ENCODE results near the gene TTBK1.

Gene TTBK1

GRCh38 chr6:43277306-43277642 lies 34.0 kb downstream of the TTBK1 start:
- TF ChIP-seq NFIC (IDR thresholded peaks at IDR 0.05) (no peak), TEAD4 (IDR thresholded peaks at IDR 0.05) (no peak), EP300 (IDR thresholded peaks at IDR 0.05; ENCODE audit: borderline replicate concordance) (no peak), USF1 (IDR thresholded peaks at IDR 0.05) (no peak), ZBTB7A (IDR thresholded peaks at IDR 0.05; ENCODE audit: low read depth) (no peak), TCF12 (IDR thresholded peaks at IDR 0.05; ENCODE audit: low read depth) (no peak), YY1 (IDR thresholded peaks at IDR 0.05; ENCODE audit: low read depth) (no peak), RAD21 (IDR thresholded peaks at IDR 0.05; ENCODE audit: low read depth) (no peak), CREB1 (IDR thresholded peaks at IDR 0.05; ENCODE audit: low read depth) (no peak), TAF1 (IDR thresholded peaks at IDR 0.05; ENCODE audit: low read depth) (no peak), EGR1 (IDR thresholded peaks at IDR 0.05) (no peak), FOXM1 (IDR thresholded peaks at IDR 0.05; ENCODE audit: borderline replicate concordance, low read depth) (no peak)
- TF ChIP-seq, protein P1, sequence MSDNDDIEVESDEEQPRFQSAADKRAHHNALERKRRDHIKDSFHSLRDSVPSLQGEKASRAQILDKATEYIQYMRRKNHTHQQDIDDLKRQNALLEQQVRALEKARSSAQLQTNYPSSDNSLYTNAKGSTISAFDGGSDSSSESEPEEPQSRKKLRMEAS (IDR thresholded peaks at IDR 0.05), result no peak
- TF ChIP-seq, protein P2, sequence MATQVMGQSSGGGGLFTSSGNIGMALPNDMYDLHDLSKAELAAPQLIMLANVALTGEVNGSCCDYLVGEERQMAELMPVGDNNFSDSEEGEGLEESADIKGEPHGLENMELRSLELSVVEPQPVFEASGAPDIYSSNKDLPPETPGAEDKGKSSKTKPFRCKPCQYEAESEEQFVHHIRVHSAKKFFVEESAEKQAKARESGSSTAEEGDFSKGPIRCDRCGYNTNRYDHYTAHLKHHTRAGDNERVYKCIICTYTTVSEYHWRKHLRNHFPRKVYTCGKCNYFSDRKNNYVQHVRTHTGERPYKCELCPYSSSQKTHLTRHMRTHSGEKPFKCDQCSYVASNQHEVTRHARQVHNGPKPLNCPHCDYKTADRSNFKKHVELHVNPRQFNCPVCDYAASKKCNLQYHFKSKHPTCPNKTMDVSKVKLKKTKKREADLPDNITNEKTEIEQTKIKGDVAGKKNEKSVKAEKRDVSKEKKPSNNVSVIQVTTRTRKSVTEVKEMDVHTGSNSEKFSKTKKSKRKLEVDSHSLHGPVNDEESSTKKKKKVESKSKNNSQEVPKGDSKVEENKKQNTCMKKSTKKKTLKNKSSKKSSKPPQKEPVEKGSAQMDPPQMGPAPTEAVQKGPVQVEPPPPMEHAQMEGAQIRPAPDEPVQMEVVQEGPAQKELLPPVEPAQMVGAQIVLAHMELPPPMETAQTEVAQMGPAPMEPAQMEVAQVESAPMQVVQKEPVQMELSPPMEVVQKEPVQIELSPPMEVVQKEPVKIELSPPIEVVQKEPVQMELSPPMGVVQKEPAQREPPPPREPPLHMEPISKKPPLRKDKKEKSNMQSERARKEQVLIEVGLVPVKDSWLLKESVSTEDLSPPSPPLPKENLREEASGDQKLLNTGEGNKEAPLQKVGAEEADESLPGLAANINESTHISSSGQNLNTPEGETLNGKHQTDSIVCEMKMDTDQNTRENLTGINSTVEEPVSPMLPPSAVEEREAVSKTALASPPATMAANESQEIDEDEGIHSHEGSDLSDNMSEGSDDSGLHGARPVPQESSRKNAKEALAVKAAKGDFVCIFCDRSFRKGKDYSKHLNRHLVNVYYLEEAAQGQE (IDR thresholded peaks at IDR 0.05; ENCODE audit: low read depth), result no peak

- TF ChIP-seq RAD21 (IDR thresholded peaks at IDR 0.05; ENCODE audit: low read depth) (no peak), CEBPB (IDR thresholded peaks at IDR 0.05) (no peak), TAF1 (IDR thresholded peaks at IDR 0.05; ENCODE audit: low read depth) (no peak), TEAD4 (IDR thresholded peaks at IDR 0.05) (no peak), USF1 (IDR thresholded peaks at IDR 0.05) (no peak), TCF12 (IDR thresholded peaks at IDR 0.05; ENCODE audit: low read depth) (no peak), FOXM1 (IDR thresholded peaks at IDR 0.05; ENCODE audit: borderline replicate concordance, low read depth) (no peak)
- TF ChIP-seq, protein P2 (IDR thresholded peaks at IDR 0.05; ENCODE audit: low read depth), result no peak
Measured at GRCh38 chr6:43277643-43278523, 34.6 kb downstream of the TTBK1 start.

GRCh38 chr6:43278524-43279078 lies 35.3 kb downstream of the TTBK1 start:
- TF ChIP-seq TEAD4 (IDR thresholded peaks at IDR 0.05), result no peak
- no peak for TF ChIP-seq CREB1 (IDR thresholded peaks at IDR 0.05; ENCODE audit: low read depth)
- TF ChIP-seq TCF12 (IDR thresholded peaks at IDR 0.05; ENCODE audit: low read depth), result no peak
- no peak for TF ChIP-seq TAF1 (IDR thresholded peaks at IDR 0.05; ENCODE audit: low read depth)
- no peak for TF ChIP-seq CEBPB (IDR thresholded peaks at IDR 0.05)
- no peak for TF ChIP-seq USF1 (IDR thresholded peaks at IDR 0.05)
- TF ChIP-seq NFIC (IDR thresholded peaks at IDR 0.05), result no peak
- TF ChIP-seq EGR1 (IDR thresholded peaks at IDR 0.05), result no peak
- no peak for TF ChIP-seq RAD21 (IDR thresholded peaks at IDR 0.05; ENCODE audit: low read depth)
- TF ChIP-seq YY1 (IDR thresholded peaks at IDR 0.05; ENCODE audit: low read depth), result no peak
- no peak for TF ChIP-seq EP300 (IDR thresholded peaks at IDR 0.05; ENCODE audit: borderline replicate concordance)
- TF ChIP-seq ZBTB7A (IDR thresholded peaks at IDR 0.05; ENCODE audit: low read depth), result no peak
- TF ChIP-seq FOXM1 (IDR thresholded peaks at IDR 0.05; ENCODE audit: borderline replicate concordance, low read depth), result no peak
- TF ChIP-seq, protein P1 (IDR thresholded peaks at IDR 0.05), result no peak

DNA sequence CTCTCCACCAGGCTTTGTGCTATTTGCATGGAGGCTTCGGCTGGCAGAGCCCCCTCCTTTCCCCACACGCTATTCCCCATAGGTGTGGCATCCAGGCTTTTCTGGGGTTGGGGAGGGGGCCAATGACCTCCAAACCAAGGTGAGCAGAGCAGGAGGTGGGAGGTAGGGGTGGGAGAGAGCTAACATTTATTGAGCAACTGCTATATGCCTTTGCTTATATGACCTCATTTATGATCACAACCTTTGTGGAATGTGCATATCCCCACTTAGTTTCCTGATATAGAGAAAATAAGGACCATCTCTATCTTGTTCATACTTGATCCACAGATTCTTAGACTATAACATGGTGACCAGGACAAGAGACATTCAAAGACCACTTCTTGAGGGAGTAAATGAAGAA lies 37.0 kb downstream of the TTBK1 start:
- TF ChIP-seq ZBTB7A (IDR thresholded peaks at IDR 0.05; ENCODE audit: low read depth), result no peak
- no peak for TF ChIP-seq FOXM1 (IDR thresholded peaks at IDR 0.05; ENCODE audit: borderline replicate concordance, low read depth)
- TF ChIP-seq YY1 (IDR thresholded peaks at IDR 0.05; ENCODE audit: low read depth), result no peak
- TF ChIP-seq NFIC (IDR thresholded peaks at IDR 0.05), result no peak
- no peak for TF ChIP-seq USF1 (IDR thresholded peaks at IDR 0.05)
- no peak for TF ChIP-seq TAF1 (IDR thresholded peaks at IDR 0.05; ENCODE audit: low read depth)
- no peak for TF ChIP-seq EGR1 (IDR thresholded peaks at IDR 0.05)
- TF ChIP-seq TCF12 (IDR thresholded peaks at IDR 0.05; ENCODE audit: low read depth), result no peak
- TF ChIP-seq RAD21 (IDR thresholded peaks at IDR 0.05; ENCODE audit: low read depth), result no peak
- no peak for TF ChIP-seq CREB1 (IDR thresholded peaks at IDR 0.05; ENCODE audit: low read depth)

Measured in Ishikawa (cell line).